ENCODE results near the gene GGTLC2.
"Not testable (repeated sequence)": the region's sequence is repeated elsewhere in the genome, so short reads cannot be mapped to it uniquely, and the experiment has no call there.

Gene GGTLC2

GRCh38 chr22:22638313-22638712 lies 6.1 kb upstream of the GGTLC2 start:
- DNase-seq (ENCODE audit: low read depth), result not testable (repeated sequence)

DNA sequence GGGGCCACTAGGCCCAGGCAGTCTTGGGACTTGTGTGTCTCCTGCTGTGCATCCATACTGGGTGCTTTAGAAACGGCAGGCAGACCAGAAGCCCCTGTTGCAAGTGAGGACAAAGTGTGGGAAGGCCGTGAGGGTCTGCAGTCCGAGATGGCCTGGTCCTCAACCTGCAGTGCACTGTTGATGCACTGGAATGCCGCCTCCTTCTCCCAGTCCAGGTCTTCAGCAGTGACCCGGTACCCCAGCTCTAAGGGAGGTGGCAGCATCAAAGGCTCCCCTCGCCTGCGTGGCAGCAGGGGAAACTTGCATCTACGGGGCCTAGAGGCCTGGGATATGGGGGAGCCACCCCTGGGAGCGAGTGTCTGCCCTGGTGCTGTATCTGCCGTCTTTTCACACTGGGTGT lies 2.2 kb upstream of the GGTLC2 start:
- DNase-seq (ENCODE audit: low read depth), result not testable (repeated sequence)

GRCh38 chr22:22645969-22646368 lies 1.6 kb downstream of the GGTLC2 start:
- DNase-seq (ENCODE audit: low read depth), result not testable (repeated sequence)

- DNase-seq (ENCODE audit: low read depth), result not testable (repeated sequence)
These were observed 3.5 kb downstream of the GGTLC2 start for GRCh38 chr22:22647952-22648351.

DNA sequence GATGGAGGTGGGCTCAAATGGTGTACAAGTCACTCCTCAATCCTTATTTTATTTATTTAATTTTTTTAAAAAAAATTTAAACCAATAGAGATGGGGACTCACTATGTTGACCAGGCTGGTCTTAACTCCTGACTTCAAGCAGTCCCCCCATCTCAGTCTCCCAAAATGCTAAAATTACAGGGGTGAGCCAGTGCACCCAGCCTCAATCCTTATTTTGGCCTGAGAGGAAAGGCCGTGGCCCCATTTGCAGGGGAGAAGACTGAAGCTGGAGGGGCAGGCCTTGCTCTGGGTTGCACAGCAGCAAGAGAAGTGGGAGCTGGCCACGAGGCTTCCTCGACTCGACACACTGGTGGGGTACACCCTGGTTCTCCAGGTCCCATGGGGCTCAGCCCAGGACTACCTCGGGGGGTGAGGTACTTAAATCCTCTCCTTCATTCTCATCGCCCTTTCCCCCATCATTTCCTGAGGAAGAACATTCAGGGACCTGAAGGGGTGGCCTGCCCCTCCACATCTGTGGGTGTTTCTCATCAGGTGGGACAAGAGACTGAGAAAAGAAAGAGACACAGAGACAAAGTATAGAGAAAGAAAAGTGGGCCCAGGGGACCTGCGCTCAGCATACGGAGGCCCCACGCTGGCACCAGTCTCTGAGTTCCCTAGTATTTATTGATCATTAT lies 4.6 kb downstream of the GGTLC2 start:
- not testable (repeated sequence) for DNase-seq (ENCODE audit: low read depth)

GRCh38 chr22:22649761-22650160 lies 5.3 kb downstream of the GGTLC2 start:
- DNase-seq (ENCODE audit: low read depth), result not testable (repeated sequence)

GRCh38 chr22:22650398-22650797 lies 6.0 kb downstream of the GGTLC2 start:
- DNase-seq (ENCODE audit: low read depth), result not testable (repeated sequence)

GRCh38 chr22:22650803-22651515 lies 6.5 kb downstream of the GGTLC2 start:
- DNase-seq (ENCODE audit: low read depth), result not testable (repeated sequence)

DNA sequence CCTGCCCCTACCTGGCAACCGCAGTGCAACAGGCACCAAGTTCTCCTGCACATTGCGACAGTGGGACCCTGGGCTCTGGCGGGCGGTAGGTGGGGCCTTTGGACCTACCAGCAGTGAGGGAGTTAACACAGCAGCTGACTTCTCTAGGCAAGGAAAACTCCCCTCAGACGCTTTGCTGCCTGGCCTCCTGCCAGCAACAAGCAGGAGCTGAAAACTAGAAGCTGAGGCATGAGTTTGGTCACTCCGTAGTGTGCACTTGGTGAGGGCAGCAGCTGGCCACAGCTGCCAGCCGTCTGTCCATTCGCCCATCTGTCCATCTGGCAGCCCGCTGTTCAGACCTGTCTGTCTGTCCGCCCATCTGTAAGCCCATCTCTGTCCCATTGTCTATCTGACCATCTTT lies 7.2 kb downstream of the GGTLC2 start:
- DNase-seq (ENCODE audit: low read depth), result not testable (repeated sequence)

DNA sequence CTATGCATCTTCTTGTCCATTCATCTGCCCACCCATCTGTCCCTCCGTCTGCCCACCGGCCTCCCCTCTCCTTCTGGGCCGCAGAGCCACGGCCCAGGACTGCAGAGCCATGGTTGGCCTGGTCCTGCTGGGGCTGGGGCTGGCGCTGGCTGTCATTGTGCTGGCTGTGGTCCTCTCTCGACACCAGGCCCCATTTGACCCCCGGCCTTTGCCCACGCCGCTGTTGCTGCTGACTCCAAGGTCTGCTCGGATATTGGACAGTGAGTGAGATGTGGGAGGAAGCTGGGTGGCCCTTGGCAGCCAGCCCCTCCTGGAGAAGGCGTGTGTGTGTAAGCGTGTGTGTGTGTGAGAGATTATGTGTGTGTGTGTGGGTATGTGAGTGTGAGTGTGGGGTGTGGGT lies 7.7 kb downstream of the GGTLC2 start:
- DNase-seq (ENCODE audit: low read depth), result not testable (repeated sequence)

DNA sequence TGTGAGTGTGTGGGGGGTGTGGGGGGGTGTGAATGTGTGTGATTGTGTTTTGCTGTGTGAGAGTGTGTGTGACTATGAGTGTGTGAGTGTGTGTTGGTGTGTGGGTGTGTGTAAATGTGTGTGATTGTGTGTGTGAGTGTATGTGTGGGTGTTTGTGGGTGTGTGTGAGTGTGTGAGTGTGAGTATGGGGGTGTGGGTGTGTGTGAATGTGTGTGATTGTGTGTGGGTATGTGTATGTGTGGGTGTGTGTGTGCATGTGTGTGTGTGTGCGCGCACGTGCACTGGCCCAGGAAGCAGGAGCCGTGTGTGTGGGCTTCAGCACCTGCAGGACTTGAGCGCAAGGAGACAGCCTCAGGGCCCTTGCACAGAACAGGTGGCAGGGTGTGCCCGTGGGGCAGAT lies 8.2 kb downstream of the GGTLC2 start:
- not testable (repeated sequence) for DNase-seq (ENCODE audit: low read depth)

DNA sequence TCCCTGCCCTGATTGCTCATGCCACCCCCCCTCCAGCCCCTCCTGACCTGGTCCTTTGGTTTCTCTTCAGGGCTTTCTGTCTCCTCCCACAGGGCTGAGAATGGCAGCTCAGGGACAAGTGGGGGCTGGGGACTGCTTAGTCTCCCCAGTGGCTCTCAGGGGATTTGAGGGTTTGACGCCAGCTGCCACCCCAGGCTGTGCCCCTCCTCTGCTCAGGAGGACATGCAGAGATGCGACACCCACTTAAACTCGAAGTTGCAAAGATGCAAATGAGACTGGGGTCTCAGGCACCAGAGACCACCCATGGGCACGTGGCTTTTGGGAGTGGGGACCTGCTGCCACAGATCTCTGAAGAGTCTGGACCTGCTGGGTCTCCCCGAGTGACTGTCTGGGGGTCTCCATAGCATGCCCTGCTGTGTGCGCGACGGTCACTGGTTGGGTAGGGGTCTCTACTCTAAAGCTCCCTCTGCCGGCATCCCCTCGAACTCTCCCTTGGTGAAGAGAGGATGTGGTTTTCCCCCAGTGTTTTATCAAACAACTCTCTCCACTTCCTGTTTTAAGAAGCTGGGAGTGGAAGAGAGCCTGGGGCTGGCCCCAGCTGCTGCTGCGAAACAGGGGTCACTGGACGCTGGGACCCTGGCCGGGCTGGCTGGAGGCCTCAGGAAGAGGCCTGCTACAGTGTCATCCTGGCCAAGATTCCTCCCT lies 9.4 kb downstream of the GGTLC2 start:
- DNase-seq (ENCODE audit: low read depth), result not testable (repeated sequence)

GRCh38 chr22:22655452-22656290 lies 11.3 kb downstream of the GGTLC2 start:
- DNase-seq (ENCODE audit: low read depth), result no peak

- no peak for DNase-seq (ENCODE audit: low read depth)
These were observed 13.3 kb downstream of the GGTLC2 start for GRCh38 chr22:22657712-22658111.

- no peak for DNase-seq (ENCODE audit: low read depth)
These were observed 16.9 kb downstream of the GGTLC2 start for GRCh38 chr22:22661275-22661674.

DNA sequence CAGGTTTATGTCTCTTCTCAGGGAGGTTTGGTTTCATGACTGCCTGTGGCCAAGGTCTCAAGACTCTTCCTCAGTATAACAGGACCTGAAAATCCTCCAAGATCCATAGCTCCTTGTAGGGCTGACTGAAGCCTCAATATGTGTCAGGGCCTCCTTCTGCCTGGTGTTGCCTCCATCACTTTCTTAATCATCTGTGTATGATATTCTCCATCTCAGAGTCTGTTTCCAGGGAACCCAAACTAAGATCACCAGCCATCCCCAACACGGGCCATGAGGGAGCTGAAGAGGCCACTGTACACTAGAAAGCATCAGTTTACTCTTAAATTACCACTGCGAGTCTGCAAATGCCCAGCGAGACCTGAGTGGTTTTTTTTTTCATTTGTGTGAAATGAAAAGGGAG lies 17.7 kb downstream of the GGTLC2 start:
- DNase-seq (ENCODE audit: low read depth), result no peak

GRCh38 chr22:22663861-22664800 lies 19.7 kb downstream of the GGTLC2 start:
- no peak for DNase-seq (ENCODE audit: low read depth)

GRCh38 chr22:22666307-22667091 lies 22.1 kb downstream of the GGTLC2 start:
- DNase-seq (ENCODE audit: low read depth), result no peak

DNA sequence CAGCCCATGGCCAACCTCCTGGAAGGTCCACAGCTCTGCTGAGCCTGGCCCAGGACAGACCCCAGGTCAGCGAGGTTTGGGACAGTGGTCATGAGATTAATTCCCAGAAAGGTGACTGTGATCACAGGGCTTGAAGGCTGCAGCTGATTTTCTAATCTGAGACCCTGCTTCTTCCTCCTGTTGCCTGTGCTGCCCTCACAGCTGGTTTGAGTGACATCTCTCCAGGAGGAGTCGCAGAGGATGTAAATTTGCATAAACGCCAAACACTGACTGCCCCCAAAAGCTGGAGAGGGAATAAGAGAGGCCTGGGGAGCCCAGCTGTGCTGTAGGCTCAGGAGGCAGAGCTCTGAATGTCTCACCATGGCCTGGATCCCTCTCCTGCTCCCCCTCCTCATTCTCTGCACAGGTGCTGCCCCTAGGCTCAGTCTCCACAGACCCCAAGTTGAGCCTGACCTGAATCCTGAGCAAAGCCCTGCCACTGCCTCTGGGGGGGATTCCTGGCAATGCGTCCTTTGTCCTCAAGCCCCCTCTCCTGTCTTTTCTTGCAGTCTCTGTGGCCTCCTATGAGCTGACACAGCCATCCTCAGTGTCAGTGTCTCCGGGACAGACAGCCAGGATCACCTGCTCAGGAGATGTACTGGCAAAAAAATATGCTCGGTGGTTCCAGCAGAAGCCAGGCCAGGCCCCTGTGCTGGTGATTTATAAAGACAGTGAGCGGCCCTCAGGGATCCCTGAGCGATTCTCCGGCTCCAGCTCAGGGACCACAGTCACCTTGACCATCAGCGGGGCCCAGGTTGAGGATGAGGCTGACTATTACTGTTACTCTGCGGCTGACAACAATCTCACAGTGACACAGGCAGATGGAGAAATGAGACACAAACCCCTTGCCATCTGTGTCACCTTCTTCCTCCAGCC lies 23.8 kb downstream of the GGTLC2 start:
- DNase-seq (ENCODE audit: low read depth), result no peak

Data from activated T-helper 9 cell treated with anti-CD3 and anti-CD28 coated beads, Interleukin-2, amount 50 U/mL, for 16 hours (primary cell).